OCI-LY3 (cell line): ENCODE measurements around the gene APOL2.

Source experiments
- EZH2phosphoT487 ChIP-seq: fragments of 200-600 bp; shearing (Covaris generic); IDR thresholded peaks from 2 replicates; pipeline ENCODE4 v1.6.1; 2018; ENCODE audit warnings: antibody characterized with exemption, mixed run types, low read depth
- TF ChIP-seq, protein P1 (sequence below): fragments of 200-600, 300-600 bp; sonication (generic); IDR thresholded peaks from 2 replicates; pipeline ENCODE4 v1.5.1; 2014; ENCODE audit warnings: antibody characterized with exemption, low read length, low read depth

- TF ChIP-seq, protein P1, sequence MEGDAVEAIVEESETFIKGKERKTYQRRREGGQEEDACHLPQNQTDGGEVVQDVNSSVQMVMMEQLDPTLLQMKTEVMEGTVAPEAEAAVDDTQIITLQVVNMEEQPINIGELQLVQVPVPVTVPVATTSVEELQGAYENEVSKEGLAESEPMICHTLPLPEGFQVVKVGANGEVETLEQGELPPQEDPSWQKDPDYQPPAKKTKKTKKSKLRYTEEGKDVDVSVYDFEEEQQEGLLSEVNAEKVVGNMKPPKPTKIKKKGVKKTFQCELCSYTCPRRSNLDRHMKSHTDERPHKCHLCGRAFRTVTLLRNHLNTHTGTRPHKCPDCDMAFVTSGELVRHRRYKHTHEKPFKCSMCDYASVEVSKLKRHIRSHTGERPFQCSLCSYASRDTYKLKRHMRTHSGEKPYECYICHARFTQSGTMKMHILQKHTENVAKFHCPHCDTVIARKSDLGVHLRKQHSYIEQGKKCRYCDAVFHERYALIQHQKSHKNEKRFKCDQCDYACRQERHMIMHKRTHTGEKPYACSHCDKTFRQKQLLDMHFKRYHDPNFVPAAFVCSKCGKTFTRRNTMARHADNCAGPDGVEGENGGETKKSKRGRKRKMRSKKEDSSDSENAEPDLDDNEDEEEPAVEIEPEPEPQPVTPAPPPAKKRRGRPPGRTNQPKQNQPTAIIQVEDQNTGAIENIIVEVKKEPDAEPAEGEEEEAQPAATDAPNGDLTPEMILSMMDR, result no peak
- TF ChIP-seq EZH2phosphoT487, result no peak
Measured at GRCh38 chr22:36201630-36202319, 37.6 kb downstream of the APOL2 start, which contains the start of gene APOL4.
